NOMO-1 treated with DMSO at 0.1 percent for 48 hours (cell line): ENCODE data around the gene EHBP1.

Experiments
- DNase-seq: peaks from one replicate; lab custom pipeline; 2025; ENCODE audit not compliant: unreplicated experiment; lab: John Stamatoyannopoulos, UW

Gene EHBP1

DNA sequence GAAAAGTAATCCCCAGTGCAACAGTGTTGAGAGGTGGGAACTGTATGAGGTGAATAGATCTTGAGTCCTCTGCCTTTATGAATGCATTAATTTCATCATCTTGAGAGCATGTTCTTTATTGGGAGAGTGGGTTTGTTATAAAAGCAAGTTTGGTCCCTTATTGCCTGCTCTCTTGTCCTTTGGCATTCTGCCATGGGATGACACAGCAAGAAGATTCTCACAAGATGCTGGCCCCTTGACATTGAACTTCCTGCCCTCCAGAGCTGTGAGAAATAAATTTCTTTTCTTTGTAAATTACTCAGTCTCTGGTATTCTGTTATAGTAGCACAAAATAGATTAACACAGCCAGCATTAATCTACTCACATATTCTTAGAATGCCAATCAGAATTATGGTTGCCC lies 108.6 kb downstream of the EHBP1 start:
- no peak for DNase-seq

DNA sequence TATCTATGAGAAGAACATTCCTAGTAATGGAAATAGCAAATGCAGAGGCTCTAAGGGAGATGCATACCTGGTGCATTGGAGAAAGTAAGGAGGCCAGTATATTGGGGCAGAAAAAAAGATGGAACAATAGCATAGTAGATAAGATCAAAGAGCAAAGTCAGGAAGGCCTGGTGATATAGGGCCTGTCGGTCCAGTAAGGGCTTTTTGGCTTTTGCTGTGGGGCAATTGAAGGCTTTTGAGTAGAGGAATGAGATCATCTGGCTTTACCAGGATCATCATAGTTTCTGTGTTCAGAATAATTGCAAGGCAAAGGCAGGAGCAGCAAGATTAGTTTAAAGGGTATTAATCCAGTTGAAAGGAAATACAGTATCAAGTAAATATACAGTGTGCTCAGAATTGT lies 111.8 kb downstream of the EHBP1 start:
- DNase-seq = no peak

DNA sequence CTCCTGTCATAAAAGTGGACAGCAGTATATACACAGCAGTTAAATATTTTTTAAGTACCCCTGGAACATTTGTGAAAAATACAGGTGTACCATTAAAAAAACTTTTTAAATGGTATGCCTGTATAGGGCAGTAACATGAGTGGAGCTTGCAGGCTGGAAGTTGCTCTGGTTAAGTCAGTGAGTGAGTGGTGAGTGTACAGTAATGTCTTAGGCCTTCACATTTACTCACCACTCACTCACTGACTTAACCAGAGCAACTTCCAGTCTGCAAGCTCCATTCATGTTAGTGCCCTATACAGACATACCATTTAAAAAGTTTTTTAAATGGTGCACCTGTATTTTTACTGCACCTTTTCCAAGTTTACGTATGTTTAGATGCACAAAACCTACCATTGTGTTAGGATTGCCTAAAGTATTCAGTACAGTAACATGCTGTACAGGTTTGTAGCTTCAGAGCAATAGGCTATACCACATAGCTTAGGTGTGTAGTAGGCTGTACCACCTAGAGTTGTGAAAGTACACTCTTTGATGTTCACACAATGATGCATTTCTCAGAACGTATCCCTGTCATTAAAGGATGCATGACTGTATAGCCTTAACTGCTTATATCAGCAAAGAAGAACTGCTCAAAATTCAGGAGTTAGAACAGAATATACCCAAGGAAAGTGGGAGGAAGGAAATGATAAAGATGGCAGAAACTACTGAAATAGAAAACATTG lies 112.6 kb downstream of the EHBP1 start:
- DNase-seq = no peak

DNA sequence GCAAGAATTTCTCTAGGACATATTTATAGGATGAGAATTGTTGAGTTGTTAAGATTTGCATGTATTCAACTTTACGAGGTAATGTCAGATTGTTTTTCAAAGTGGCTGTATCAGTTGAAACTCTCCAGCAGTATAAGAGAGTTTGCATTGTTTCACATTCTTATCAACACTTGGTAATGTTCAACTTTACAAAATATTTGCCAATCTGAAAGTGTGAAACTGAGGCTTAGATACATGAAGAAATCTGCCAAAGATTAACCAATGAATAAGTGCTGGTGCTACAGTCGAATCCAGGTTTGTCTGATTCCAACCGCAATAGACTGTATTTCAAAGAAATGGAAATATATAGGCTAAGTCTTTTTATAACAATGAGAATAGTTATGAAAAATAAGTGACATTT lies 117.0 kb downstream of the EHBP1 start:
- no peak for DNase-seq

DNA sequence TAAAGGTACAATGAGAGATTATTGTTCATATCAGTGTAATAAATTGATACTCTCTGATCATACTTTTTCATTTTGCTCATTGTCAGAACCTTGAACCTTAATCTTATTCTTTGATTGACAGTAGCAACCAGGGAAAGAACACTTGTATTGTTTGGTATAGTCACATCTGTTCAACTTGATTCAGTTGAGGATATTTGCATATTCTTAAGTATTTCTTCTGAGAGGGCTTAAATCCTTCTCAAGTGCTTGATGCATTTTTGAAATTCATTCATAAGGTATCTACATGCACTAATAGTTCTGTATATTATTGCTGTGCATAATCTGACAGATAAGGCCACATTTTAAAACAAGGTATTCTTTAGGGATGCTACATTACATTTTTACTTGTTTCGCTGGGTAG lies 118.9 kb downstream of the EHBP1 start:
- no peak for DNase-seq

DNA sequence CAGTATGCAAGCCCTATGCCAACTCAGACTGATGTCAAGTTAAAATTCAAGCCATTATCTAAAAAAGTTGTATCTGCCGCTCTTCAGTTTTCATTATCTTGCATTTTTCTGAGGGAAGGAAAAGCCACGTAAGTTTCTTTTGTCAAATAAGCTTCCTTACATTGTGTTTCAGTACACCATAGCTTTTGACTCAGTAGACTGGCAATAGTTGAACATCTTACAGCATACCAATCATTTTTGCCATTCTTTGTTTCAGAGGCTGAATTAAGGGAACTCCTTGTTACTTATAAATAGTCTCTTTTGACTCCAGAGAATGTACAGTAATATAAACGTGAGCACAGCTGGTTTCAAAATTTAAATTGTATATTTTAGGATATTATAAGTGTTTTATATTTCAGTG lies 120.6 kb downstream of the EHBP1 start:
- DNase-seq = no peak

DNA sequence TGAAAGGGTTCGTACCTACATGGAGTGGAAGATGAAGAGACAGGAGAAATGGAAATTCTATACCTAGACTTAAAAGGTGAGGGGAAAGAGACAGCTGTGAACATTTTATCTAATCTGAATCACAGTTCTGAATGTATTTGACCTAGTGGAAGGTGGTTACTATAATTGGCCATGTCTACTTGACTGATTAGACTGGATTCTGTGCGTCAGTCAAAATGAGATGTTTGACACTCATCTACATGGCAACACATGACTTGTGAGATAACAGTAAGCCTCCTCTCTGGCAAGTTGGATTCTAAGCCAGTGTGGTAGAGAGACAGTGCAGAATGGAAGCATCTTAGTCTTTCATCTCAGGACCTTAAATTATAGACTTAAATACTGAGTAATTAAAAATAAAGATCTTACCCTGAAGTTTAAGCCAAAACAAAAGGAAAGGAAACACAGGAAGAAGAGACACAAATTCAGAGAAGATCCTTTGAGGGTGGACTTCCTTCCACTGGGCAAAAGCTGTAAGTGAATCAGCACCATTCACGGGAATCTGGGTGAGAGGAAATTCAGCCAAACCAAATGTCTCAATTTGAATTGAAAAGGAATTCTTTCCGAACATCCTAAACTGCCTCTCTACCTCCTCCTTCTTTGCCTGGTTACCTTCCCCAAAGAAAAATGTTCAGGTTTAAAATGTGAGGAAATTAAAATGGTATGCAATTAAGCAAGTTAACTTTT lies 121.6 kb downstream of the EHBP1 start:
- DNase-seq = no peak

DNA sequence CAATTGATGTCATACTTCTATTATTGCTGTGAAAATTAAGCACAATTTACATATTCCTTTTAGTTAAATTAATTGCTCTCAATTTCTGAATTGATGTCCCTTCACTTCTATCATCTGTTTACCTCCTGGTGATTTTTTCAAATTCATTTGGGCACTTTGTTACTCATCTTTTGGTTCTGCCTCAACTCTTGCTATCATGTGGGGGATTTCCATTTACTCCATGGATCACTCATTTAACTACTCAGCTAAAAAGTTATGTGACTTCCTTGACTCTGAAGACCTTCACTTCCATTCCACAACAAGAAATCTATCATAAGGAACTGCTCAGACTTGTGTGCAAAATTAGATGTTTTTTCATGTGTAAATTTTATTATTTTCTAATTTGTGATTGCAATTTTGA lies 126.2 kb downstream of the EHBP1 start:
- no peak for DNase-seq

DNA sequence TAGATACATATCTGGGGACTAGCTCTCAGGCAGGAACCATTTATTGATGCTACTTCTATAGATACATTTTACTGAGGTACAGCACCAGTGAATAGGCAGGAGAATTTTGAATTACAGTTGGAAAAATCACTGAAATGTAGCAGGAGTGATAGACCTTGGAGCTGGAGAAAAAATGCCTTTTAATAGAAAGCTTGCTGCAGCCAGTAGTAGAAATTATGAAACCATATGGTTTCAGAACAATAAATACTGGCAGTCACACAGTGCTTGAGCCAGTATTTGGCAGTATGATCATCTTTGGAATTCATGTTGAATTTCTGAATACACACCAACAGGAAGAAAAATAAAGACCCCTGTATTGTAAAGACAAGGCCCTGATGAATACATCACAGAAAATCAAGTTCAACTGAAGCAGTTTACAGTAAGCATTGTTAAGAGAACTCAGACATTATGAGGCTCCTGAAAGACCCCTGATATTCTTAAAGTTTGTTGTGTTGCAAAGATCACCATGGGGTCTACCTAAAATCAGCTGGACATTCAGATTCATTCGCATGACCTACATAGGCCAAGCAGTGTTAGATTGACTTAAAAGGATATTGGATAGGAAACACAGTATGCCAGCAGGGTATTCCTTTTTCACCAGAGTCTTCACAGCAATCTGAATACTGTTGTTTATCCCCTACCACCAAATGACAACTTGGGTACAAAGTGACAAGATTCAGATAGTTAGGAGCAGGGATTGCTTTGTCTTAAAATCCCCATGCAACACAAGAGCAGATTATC lies 139.0 kb downstream of the EHBP1 start:
- DNase-seq = no peak

DNA sequence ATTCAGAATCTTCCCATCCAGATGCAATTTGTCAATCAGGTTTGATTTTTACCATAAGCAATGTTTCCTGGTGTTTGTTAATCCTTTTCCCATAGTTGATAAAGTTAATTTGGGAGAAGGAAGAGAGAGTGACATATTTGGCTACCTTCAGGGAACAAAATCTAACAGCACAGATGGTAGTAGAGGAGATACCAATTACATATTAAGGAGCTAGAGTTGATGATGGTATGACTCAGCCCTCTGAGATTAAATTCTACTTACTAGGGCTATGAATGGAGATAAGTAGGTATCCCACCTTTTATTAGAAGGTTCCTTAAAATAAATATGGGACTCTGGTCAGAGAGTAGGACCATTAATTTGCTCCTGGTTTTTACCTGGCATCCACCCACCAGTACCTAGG lies 139.7 kb downstream of the EHBP1 start:
- DNase-seq = no peak

DNA sequence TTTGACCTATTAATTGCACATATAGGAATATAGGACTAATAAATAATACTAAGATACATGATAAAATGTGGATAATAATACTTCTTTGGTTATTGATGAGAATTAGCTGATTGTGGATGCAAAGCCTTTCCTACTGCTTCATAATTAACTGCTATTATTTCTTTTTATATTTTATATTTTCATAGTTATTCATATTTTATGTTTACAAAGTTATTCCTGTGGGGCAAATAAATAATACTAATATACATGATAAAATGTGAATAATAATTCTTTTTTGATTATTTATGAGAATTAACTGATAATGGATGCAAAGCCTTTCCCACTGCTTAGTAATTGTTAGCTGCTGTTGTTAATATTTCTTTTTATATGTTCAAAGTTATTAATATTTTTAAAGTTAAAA lies 146.7 kb downstream of the EHBP1 start:
- no peak for DNase-seq

DNA sequence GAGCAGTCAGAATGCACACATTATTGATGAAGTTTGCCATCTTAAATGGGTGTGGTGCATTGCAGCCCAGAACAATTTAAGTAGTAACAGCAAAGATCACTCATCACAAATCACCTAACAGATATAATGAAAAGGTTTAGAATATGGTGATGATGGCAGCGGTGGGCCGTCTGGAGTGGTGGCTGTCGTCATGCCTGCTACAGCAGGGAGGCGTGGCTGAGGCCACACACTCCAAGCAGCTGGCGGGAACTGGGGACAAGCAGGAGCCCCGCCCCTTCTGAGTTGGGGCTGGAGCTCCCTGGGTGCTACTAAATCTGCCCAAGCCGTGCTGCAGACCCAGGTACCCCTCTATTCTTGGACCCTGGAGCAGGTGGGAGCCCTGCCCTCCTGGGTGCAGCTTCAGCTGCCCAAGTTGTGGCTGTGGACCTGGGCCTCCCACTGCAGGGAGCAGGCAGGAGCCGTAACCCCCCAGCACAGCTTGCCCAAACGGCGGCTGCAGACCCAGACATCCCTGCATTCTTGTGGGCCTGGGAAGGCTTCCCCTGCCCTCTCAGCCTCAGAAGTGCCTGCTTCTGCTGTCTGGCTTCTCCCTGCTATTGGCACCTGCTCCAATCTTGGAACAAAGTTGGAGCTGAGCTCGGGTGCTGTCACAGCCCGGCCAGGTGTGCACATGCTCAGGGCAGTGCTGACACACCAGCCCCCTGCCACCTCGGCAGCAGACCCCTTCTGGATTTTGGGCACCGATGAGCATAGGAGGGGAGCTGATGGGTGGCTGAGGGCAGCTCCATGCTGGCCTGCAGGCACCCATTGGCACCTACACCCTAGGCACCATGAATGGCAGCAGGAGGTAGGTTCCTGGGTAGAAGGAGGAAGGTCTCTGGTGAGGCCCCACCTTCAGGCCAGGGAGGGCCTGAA lies 149.3 kb downstream of the EHBP1 start:
- DNase-seq = no peak

DNA sequence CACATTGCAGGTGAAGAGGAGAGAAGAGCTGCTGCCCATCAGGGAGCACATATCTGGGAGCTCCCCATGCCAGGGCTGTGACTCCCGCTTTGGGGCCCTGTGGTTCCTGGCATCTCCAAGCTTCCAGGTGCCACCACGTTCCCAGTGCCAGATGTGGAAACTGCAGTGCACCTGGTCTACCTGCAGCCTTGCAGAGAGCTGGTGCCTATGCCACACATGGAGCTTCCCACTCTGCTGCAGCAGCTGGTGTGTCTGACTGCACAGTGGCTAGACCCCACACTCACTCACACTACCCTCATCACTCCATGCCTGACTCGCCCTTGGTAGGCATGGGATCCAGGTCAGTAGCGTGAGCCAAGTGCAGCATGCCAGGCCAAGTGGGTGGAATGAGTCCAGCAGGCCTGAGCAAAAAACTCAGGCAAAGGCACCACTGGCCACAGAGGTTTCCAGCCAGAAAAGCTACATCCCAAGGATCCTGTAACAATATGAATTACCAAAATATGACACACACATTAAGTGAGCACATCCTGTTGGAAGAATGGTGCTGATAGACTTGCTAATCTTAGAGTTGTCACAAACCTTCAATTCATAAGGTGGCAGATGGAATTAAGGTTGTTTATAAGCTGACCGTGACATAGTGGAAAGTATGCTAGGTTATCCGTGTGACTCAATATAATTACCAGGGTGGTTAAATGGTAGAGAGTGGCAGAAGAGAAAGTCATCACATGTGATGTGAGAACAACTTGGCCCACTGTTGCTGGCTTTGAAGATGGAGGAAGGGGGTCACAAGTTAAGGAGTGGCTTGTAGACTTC lies 150.9 kb downstream of the EHBP1 start:
- DNase-seq = no peak

DNA sequence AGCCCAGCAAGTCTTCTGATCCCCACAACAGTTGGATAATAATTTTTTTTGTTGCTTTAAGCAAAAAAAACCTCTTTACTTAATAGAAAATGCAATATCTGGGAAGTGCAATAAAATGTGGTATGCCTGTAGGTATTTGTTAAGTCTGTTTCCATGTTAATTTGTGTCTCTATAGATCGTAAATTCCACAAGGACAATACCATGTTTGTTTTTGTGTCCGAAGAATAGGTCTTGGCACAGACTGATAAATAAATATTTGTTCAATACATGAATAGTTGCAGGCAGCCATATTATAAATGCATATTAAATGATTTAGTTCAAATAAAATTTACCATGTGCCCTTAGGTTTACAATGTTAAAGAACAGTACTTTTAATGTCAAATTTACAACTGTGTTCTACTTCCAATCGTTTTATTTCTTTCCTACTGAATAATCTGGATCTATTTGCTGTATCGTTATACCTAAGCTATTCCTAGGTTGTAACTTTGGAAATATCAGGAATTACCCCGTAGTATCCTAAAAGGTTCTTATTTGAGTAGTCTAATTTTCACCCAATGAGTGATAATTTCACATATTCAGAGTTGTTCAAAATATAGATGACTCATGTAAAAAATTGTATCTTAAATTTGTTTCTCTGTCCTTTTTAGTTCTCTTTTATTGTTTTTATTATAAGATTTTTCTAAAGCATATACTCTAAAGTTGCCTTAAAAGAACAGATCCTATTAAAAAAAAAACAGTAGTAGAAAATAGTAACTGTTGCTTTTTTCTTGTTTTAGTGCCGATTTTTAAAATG lies 151.8 kb downstream of the EHBP1 start:
- no peak for DNase-seq

DNA sequence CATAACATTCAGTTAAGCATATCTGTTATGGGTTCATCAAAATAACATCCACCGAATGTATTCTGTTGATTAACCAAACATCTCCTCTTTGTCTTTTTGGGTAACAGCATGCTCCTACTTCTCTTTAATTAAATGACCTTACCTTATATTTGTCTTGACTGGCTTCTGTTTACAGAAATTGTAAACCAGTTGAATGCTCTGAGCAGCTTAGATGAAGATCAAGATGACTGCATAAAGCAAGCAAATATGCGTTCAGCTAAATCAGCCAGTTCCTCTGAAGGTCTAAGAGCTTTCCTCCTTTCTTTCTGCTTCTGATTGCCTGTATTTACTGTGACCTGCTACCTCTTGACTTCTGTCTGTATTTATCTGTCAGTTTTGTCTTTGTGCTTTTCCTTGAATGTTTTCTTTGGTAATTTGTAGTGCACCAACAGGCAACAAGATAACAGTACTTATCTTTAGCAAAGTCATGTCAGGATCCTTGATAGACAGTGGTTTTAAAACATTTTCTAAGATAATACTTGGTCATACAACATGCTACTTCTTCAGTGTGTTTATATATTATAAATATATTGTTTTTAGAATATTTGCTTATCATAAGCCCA lies 152.8 kb downstream of the EHBP1 start:
- DNase-seq = no peak

DNA sequence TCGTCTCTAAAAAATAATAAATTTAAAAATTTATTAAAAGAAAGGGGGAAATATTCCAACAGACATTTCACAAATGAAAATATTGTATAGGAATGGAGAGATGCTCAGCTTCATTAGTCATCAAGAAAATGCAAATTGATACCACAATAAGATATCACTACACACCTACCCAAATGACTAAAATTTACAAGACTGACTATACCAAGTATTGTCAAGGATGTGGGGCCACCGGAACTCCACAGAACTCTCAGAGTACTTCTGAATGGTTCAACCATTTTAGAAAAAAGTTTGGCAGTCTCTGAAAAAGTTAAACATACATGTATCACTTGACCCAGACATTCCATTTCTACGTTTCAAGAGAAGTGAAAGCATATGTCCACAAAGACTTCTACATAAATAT lies 163.4 kb downstream of the EHBP1 start:
- no peak for DNase-seq

DNA sequence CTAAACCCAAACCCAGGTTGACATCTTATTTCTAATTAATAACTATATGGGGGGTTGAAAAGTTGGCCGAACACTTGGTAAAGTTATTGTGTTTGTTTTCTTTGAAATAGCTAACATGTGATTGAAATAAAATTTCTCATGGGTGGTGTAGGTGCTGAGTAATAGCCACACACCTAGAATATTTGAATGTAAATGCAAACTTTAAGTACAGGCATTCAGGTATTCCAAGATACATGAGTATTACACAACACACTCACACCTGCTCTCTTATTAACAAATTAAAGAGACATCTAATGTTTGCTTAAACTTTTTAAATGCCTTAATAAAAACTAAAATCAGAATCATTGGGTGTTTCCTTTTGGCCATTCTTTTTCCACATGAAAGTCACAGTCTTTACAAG lies 165.5 kb downstream of the EHBP1 start:
- DNase-seq = no peak

DNA sequence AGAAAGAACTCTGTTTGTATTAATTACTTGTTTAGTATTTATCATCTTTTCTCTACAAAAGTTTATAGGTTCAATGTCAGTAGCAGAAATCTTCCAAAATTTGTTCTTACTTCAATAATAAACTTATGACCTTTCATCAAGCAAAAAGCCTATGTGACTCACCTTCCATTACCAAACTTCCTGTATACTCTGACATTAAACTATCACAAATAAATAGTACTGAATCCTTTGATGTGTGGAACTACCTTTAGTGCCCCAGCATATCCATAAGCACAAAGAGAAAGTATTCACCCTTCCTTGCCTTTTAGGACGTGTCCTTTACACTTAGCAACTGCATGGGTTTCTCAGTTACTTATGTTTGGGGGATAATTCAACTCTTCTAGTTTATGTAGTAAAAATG lies 166.0 kb downstream of the EHBP1 start:
- no peak for DNase-seq

DNA sequence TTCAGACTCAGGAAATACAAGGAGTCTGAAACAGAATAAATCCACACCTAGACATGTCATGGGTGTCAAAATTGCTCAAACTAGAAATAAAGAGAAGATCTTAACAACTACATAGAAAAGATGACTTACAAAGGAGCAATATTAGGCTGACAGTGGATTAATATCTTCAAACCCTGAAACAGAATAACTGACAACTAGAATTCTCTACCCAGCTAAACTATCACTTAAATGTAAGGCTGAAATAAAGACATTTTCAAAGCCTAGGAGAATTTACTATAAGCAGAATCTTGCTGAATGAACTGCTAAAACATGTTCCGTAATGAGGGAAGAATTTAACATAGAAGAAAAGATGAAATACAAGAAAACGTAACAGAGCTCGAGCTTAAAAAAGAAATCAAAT lies 168.1 kb downstream of the EHBP1 start:
- no peak for DNase-seq
